GM21619 (cell line): Measurements from ENCODE around the gene MYBPHL.

Source experiments
- ATAC-seq: cut with Tn5 transposase; IDR thresholded peaks from one replicate; pipeline ENCODE4 v1.9.1; 2021; ENCODE audit not compliant: unreplicated experiment

Gene MYBPHL

GRCh38 chr1:109281680-109282496 is 24.9 kb downstream of the MYBPHL start:
- ATAC-seq: no peak

- no peak for ATAC-seq
These were observed 25.9 kb downstream of the MYBPHL start for GRCh38 chr1:109280862-109281261.

GRCh38 chr1:109279615-109280278 is 27.1 kb downstream of the MYBPHL start:
- no peak for ATAC-seq

GRCh38 chr1:109277434-109278204 is 29.2 kb downstream of the MYBPHL start:
- ATAC-seq: peak; percentile 69

- no peak for ATAC-seq
These were observed 31.0 kb downstream of the MYBPHL start for GRCh38 chr1:109275706-109276345.

- ATAC-seq: no peak
These were observed 32.0 kb downstream of the MYBPHL start for GRCh38 chr1:109274533-109275476.

GRCh38 chr1:109273570-109274288 is 33.1 kb downstream of the MYBPHL start:
- ATAC-seq: no peak

GRCh38 chr1:109272831-109273547 is 33.8 kb downstream of the MYBPHL start:
- ATAC-seq: no peak

GRCh38 chr1:109272021-109272799 is 34.6 kb downstream of the MYBPHL start:
- ATAC-seq: no peak

- ATAC-seq: no peak
These were observed 35.4 kb downstream of the MYBPHL start for GRCh38 chr1:109271458-109271857.

GRCh38 chr1:109270623-109271317 is 36.0 kb downstream of the MYBPHL start:
- no peak for ATAC-seq

GRCh38 chr1:109269981-109270622 is 36.7 kb downstream of the MYBPHL start:
- no peak for ATAC-seq

- ATAC-seq: no peak
These were observed 37.4 kb downstream of the MYBPHL start for GRCh38 chr1:109269212-109269980.

- no peak for ATAC-seq
These were observed 38.2 kb downstream of the MYBPHL start for GRCh38 chr1:109268431-109269211.

- ATAC-seq: no peak
These were observed 39.0 kb downstream of the MYBPHL start for GRCh38 chr1:109267743-109268300.
